Activated CD8-positive, alpha-beta memory T cell treated with anti-CD3 and anti-CD28 coated beads, Interleukin-2, amount 50 U/mL, for 4 hours (primary cell): Measurements from ENCODE around the gene TCF12.

Source experiments
- DNase-seq: peaks from one replicate; pipeline ENCODE4 v3.0.0-alpha.2; 2020

TCF12 gene

GRCh38 chr15:57324944-57325679 lies 406.7 kb downstream of the TCF12 start:
- DNase-seq: no peak

- DNase-seq: no peak
Observed at GRCh38 chr15:57326196-57326595, 407.8 kb downstream of the TCF12 start.

GRCh38 chr15:57327985-57328471 lies 409.6 kb downstream of the TCF12 start:
- DNase-seq: no peak

GRCh38 chr15:57328479-57328878 lies 410.0 kb downstream of the TCF12 start:
- no peak for DNase-seq

GRCh38 chr15:57328897-57329296 lies 410.5 kb downstream of the TCF12 start:
- no peak for DNase-seq

- DNase-seq: no peak
Observed at GRCh38 chr15:57329582-57330367, 411.3 kb downstream of the TCF12 start.

GRCh38 chr15:57330619-57331340 lies 412.3 kb downstream of the TCF12 start:
- no peak for DNase-seq

GRCh38 chr15:57332326-57332725 lies 413.9 kb downstream of the TCF12 start:
- no peak for DNase-seq

GRCh38 chr15:57333487-57333886 lies 415.0 kb downstream of the TCF12 start:
- DNase-seq: no peak

- DNase-seq: no peak
Observed at GRCh38 chr15:57334257-57334656, 415.8 kb downstream of the TCF12 start.

- no peak for DNase-seq
Observed at GRCh38 chr15:57335293-57335715, 416.9 kb downstream of the TCF12 start.

GRCh38 chr15:57335719-57336118 lies 417.3 kb downstream of the TCF12 start:
- no peak for DNase-seq

GRCh38 chr15:57337868-57338411 lies 419.5 kb downstream of the TCF12 start:
- DNase-seq: no peak

- DNase-seq: no peak
Observed at GRCh38 chr15:57339321-57339720, 420.9 kb downstream of the TCF12 start.
